Keratinocyte (primary cell): Measurements from ENCODE around the gene RAB6C. TPM values are rescaled to one million over a fixed set of nuclear protein-coding genes. Genes with fewer than 3 reads are reported as not detected.
"Not testable (repeated sequence)": the region's sequence is repeated elsewhere in the genome, so short reads cannot be mapped to it uniquely, and the experiment has no call there.

ENCODE experiments used
- DNase-seq: peaks from one replicate; pipeline ENCODE4 v3.0.0-alpha.2; 2011; ENCODE audit warnings: low read depth, missing footprints, low spot score
- FAIRE-seq: peaks from 2 replicates; lab custom pipeline; 2011; peaks lifted over from hg19 to GRCh38; lab: Jason Lieb, UNC
- H2AFZ ChIP-seq: 2 replicates; pipeline ENCODE4 v1.6.0; 2012; ENCODE audit warnings: low read length, control low read depth, inconsistent platforms; ENCODE audit not compliant: control insufficient read depth
- H3K27ac ChIP-seq: 2 replicates; pipeline ENCODE4 v1.5.1; 2011; ENCODE audit warnings: low read length; ENCODE audit not compliant: control insufficient read depth, insufficient read depth
- H3K27me3 ChIP-seq: 3 replicates; pipeline ENCODE4 v1.6.0; 2011; ENCODE audit warnings: low read length; ENCODE audit not compliant: control insufficient read depth, insufficient read depth; ENCODE audit errors: extremely low read depth
- H3K36me3 ChIP-seq, 2 experiments: 2 replicates in 1 of 2; 3 replicates in 1 of 2; pipeline ENCODE4 v1.5.1; 2011; ENCODE audit warnings: low read length in 2 of 2, mild to moderate bottlenecking in 1 of 2; ENCODE audit not compliant: control insufficient read depth in 2 of 2, insufficient read depth in 2 of 2; ENCODE audit errors: extremely low read depth in 1 of 2
- H3K4me1 ChIP-seq: 3 replicates; pipeline ENCODE4 v1.5.1; 2011; ENCODE audit warnings: low read length; ENCODE audit not compliant: control insufficient read depth, insufficient read depth; ENCODE audit errors: extremely low read depth
- H3K4me2 ChIP-seq: 3 replicates; pipeline ENCODE4 v1.6.0; 2011; ENCODE audit warnings: low read depth, low read length; ENCODE audit not compliant: control insufficient read depth, insufficient read depth; ENCODE audit errors: extremely low read depth
- H3K4me3 ChIP-seq, 3 experiments: fragments of 200-600 bp in 1 of 3; sonication (generic) in 1 of 3; 2 replicates in 2 of 3; 3 replicates in 1 of 3; pipeline ENCODE4 v1.5.1; 2011 to 2016; ENCODE audit warnings: low read length in 3 of 3, mild to moderate bottlenecking in 3 of 3, control low read depth in 2 of 3, inconsistent platforms in 1 of 3, low read depth in 1 of 3, mixed read lengths in 1 of 3, mixed run types in 1 of 3, moderate library complexity in 1 of 3; ENCODE audit not compliant: control insufficient read depth in 2 of 3, insufficient read depth in 2 of 3; ENCODE audit errors: extremely low read depth in 1 of 3
- H3K79me2 ChIP-seq: 2 replicates; pipeline ENCODE4 v1.6.0; 2012; ENCODE audit warnings: low read length; ENCODE audit not compliant: control insufficient read depth, insufficient read depth
- H3K9ac ChIP-seq: 3 replicates; pipeline ENCODE4 v1.6.0; 2011; ENCODE audit warnings: low read length; ENCODE audit not compliant: control insufficient read depth, insufficient read depth; ENCODE audit errors: extremely low read depth
- H3K9me1 ChIP-seq: 3 replicates; pipeline ENCODE4 v1.6.0; 2011; ENCODE audit warnings: low read length; ENCODE audit not compliant: control insufficient read depth, insufficient read depth; ENCODE audit errors: extremely low read depth
- H3K9me3 ChIP-seq: 2 replicates; pipeline ENCODE4 v1.5.1; 2012; ENCODE audit warnings: low read depth, low read length; ENCODE audit not compliant: control insufficient read depth
- H4K20me1 ChIP-seq: 3 replicates; pipeline ENCODE4 v1.6.0; 2011; ENCODE audit warnings: low read length; ENCODE audit not compliant: control insufficient read depth, insufficient read depth; ENCODE audit errors: extremely low read depth
- EZH2 ChIP-seq: IDR thresholded peaks from one replicate; pipeline ENCODE4 v1.6.1; 2012; ENCODE audit warnings: inconsistent platforms, mild to moderate bottlenecking, low read length, moderate library complexity
- dilution Hi-C: fragments of 300-500 bp; cut with MboI; formaldehyde crosslinking; loops from one replicate; pipeline ENCODE4 v1.7.0; 2020; ENCODE audit warnings: low sequenced_read_pairs; ENCODE audit not compliant: extremely low pct_ligation_motif_present
- polyA plus RNA-seq, 5 experiments: library from polyadenylated mRNA; depleted of rRNA in 3 of 5; stranded (reverse) in 3 of 5; stranded (forward) in 1 of 5; unstranded in 1 of 5; fragments of >200 nt; gene quantifications; 1 replicate in 1 of 5; 2 replicates in 3 of 5; 3 replicates in 1 of 5; pipeline versions ENCODE4 v1.2.1 to v1.2.3, GENCODE V29; 2011 to 2012; ENCODE audit warnings: missing spikeins in 2 of 5, low read depth in 1 of 5, low replicate concordance in 1 of 5

Gene RAB6C
- polyA plus RNA-seq, 1 donor (not counting 4 experiments of a cell fraction or from before 2014, with no cell fraction given): not detected

GRCh38 chr2:129945557-129945956 is 33.9 kb upstream of the RAB6C start:
- no peak for TF ChIP-seq EZH2
- Histone ChIP-seq H3K36me3 (no peaks in the 10 kb centered on the region), H2AFZ (no peak overlapping the region), H3K27me3 (no peaks in the 10 kb centered on the region), H3K27ac (no peak overlapping the region), H3K4me1 (no peaks in the 10 kb centered on the region), H3K4me2 (no peak overlapping the region), H3K9ac (no peak overlapping the region), H4K20me1 (no peaks in the 10 kb centered on the region), H3K9me3 (no peaks in the 10 kb centered on the region), H3K4me3 (no peak overlapping the region), H3K79me2 (no peaks in the 10 kb centered on the region), H3K9me1 (no peaks in the 10 kb centered on the region)
- dilution Hi-C loops: no loop called here
- FAIRE-seq: no peak
- DNase-seq: no peak

GRCh38 chr2:129947712-129948111 is 31.8 kb upstream of the RAB6C start:
- H4K20me1 ChIP-seq, H3K9me3 ChIP-seq, H3K36me3 ChIP-seq, H3K4me2 ChIP-seq, H3K9me1 ChIP-seq, H3K27me3 ChIP-seq, dilution Hi-C loops, FAIRE-seq, H3K79me2 ChIP-seq, H2AFZ ChIP-seq, H3K4me3 ChIP-seq, H3K27ac ChIP-seq, H3K4me1 ChIP-seq, H3K9ac ChIP-seq, DNase-seq: not testable (repeated sequence)

- H3K4me2 ChIP-seq, FAIRE-seq, H3K9me3 ChIP-seq, H3K4me3 ChIP-seq, H3K27me3 ChIP-seq, dilution Hi-C loops, H3K27ac ChIP-seq, H3K9me1 ChIP-seq, H2AFZ ChIP-seq, H3K36me3 ChIP-seq, H4K20me1 ChIP-seq, H3K4me1 ChIP-seq, H3K9ac ChIP-seq, H3K79me2 ChIP-seq, DNase-seq: not testable (repeated sequence)
These were observed 23.3 kb upstream of the RAB6C start for GRCh38 chr2:129956171-129956570.
